GM18909 (cell line): Measurements from ENCODE around the gene KLHL2.
A peak's percentile ranks its signal among the peaks of the same experiment; 100 is the strongest.
"Not testable (repeated sequence)": the region's sequence is repeated elsewhere in the genome, so short reads cannot be mapped to it uniquely, and the experiment has no call there.

Experiments
- ATAC-seq: cut with Tn5 transposase; IDR thresholded peaks from one replicate; pipeline ENCODE4 v1.9.1; 2021; ENCODE audit warnings: mild to moderate bottlenecking; ENCODE audit not compliant: unreplicated experiment, poor library complexity

Gene KLHL2

GRCh38 chr4:165199286-165199685 is 8.1 kb upstream of the KLHL2 start:
- ATAC-seq, result no peak

- ATAC-seq, result no peak
Measured at GRCh38 chr4:165199722-165200121, 7.6 kb upstream of the KLHL2 start.

- ATAC-seq, result no peak
Measured at GRCh38 chr4:165201806-165202205, 5.6 kb upstream of the KLHL2 start.

- ATAC-seq, result no peak
Measured at GRCh38 chr4:165203541-165204461, 3.6 kb upstream of the KLHL2 start.

- no peak for ATAC-seq
Measured at GRCh38 chr4:165204462-165204830, 2.9 kb upstream of the KLHL2 start.

- ATAC-seq, result peak; percentile 29
Measured at GRCh38 chr4:165207016-165207430, 338 bp upstream of the KLHL2 start.

- no peak for ATAC-seq
Measured at GRCh38 chr4:165208221-165208652, 876 bp downstream of the KLHL2 start.

GRCh38 chr4:165208741-165209388 is 1.5 kb downstream of the KLHL2 start:
- ATAC-seq, result no peak

- no peak for ATAC-seq
Measured at GRCh38 chr4:165209796-165210195, 2.4 kb downstream of the KLHL2 start.

GRCh38 chr4:165210566-165210965 is 3.2 kb downstream of the KLHL2 start:
- ATAC-seq, result no peak

- ATAC-seq, result peak; percentile 40
Measured at GRCh38 chr4:165212647-165213046, 5.3 kb downstream of the KLHL2 start.

GRCh38 chr4:165213404-165213803 is 6.0 kb downstream of the KLHL2 start:
- ATAC-seq, result not testable (repeated sequence)

- ATAC-seq, result not testable (repeated sequence)
Measured at GRCh38 chr4:165213991-165214709, 6.8 kb downstream of the KLHL2 start.

GRCh38 chr4:165215034-165215751 is 7.8 kb downstream of the KLHL2 start:
- peak; percentile 67 for ATAC-seq

GRCh38 chr4:165215761-165216487 is 8.6 kb downstream of the KLHL2 start:
- ATAC-seq, result peak; percentile 60

- ATAC-seq, result no peak
Measured at GRCh38 chr4:165217325-165217724, 10.0 kb downstream of the KLHL2 start.

- ATAC-seq, result not testable (repeated sequence)
Measured at GRCh38 chr4:165221306-165221705, 13.9 kb downstream of the KLHL2 start.

- not testable (repeated sequence) for ATAC-seq
Measured at GRCh38 chr4:165221993-165222650, 14.8 kb downstream of the KLHL2 start.

- no peak for ATAC-seq
Measured at GRCh38 chr4:165222651-165222994, 15.3 kb downstream of the KLHL2 start.
